ENCODE results near the gene OXNAD1.

The OXNAD1 gene

DNA sequence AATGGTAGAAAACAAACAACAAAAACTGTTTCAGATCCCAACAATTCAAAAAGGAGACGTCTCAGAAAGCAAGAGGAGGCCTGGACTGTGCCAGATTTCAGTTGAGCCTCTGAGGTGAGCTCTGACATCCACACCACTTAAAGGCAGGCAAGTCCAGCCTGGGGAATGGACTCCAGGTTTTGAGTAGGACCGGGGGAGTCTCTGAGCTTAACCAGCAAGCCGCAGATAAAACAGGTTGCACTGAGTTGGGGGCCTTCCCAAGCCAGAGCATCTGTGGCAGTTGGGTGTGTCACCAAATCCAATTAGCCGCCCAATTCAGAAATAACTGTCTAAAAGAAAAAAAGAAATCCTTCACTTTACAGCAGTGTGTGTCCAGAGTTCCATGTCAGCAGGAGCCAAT, 54.7 kb downstream of the OXNAD1 start:
- Mint-ChIP-seq H3K9me3 (no peaks in the 10 kb centered on the region), H3K27ac (no peak overlapping the region), H3K4me1 (no peaks in the 10 kb centered on the region), H3K27me3 (ENCODE audit: low read depth) (no peaks in the 10 kb centered on the region), H3K36me3 (ENCODE audit: low read depth) (peaks cover 45% of the 10 kb centered on the region), H3K4me3 (no peak overlapping the region)
- TF ChIP-seq, protein P1, sequence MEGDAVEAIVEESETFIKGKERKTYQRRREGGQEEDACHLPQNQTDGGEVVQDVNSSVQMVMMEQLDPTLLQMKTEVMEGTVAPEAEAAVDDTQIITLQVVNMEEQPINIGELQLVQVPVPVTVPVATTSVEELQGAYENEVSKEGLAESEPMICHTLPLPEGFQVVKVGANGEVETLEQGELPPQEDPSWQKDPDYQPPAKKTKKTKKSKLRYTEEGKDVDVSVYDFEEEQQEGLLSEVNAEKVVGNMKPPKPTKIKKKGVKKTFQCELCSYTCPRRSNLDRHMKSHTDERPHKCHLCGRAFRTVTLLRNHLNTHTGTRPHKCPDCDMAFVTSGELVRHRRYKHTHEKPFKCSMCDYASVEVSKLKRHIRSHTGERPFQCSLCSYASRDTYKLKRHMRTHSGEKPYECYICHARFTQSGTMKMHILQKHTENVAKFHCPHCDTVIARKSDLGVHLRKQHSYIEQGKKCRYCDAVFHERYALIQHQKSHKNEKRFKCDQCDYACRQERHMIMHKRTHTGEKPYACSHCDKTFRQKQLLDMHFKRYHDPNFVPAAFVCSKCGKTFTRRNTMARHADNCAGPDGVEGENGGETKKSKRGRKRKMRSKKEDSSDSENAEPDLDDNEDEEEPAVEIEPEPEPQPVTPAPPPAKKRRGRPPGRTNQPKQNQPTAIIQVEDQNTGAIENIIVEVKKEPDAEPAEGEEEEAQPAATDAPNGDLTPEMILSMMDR (IDR thresholded peaks at IDR 0.05; ENCODE audit: unreplicated experiment in 3 of 3), result no peak

DNA sequence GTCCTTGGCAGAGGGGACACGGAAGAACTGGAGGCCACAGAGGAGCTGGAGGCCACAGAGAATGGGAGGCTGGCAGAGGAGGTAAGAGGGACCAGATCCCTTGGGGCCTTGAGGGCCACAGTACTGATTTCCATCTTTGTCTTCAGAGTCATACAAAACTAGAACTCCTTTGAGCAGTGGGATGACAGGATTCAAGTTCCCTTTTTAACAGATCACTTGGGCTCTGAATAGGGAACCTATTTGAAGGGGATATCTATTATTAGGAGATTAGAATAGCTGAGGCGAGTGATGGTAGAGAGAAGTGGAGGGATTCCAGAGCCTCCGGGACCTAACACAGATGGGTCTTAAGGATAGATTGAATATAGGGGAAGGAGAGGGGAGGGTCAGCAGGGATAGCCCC, 55.7 kb downstream of the OXNAD1 start:
- Mint-ChIP-seq H3K27me3 (ENCODE audit: low read depth) (no peaks in the 10 kb centered on the region), H3K9me3 (no peaks in the 10 kb centered on the region), H3K4me3 (no peak overlapping the region), H3K27ac (no peak overlapping the region), H3K4me1 (no peaks in the 10 kb centered on the region), H3K36me3 (ENCODE audit: low read depth) (peaks cover 45% of the 10 kb centered on the region)
- TF ChIP-seq, protein P1 (IDR thresholded peaks at IDR 0.05; ENCODE audit: unreplicated experiment in 3 of 3), result no peak

DNA sequence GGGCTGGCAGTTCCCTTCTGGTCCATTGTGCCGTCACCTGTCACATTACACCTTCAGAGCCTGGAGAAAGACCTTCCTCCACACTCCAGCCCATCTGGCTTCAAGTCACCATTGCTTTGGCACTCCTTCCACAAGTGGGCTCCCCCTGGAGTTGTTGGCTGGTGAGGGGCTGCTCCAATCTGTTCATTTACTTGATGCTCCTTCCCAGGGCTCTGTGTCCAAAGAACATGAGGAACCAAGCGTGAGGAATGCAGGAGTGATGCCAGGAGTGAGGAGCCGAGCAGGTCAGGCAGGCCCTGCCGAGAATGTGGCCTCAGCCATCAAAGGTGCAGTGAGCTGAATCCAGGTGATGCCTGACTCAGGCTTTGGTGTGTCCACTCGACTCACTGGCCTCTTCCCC, 57.2 kb downstream of the OXNAD1 start:
- Mint-ChIP-seq H3K36me3 (ENCODE audit: low read depth) (peaks cover 34% of the 10 kb centered on the region), H3K9me3 (no peaks in the 10 kb centered on the region), H3K27ac (no peak overlapping the region), H3K4me3 (no peak overlapping the region), H3K4me1 (no peaks in the 10 kb centered on the region), H3K27me3 (ENCODE audit: low read depth) (no peaks in the 10 kb centered on the region)
- TF ChIP-seq, protein P1 (IDR thresholded peaks at IDR 0.05; ENCODE audit: unreplicated experiment in 3 of 3), result no peak

DNA sequence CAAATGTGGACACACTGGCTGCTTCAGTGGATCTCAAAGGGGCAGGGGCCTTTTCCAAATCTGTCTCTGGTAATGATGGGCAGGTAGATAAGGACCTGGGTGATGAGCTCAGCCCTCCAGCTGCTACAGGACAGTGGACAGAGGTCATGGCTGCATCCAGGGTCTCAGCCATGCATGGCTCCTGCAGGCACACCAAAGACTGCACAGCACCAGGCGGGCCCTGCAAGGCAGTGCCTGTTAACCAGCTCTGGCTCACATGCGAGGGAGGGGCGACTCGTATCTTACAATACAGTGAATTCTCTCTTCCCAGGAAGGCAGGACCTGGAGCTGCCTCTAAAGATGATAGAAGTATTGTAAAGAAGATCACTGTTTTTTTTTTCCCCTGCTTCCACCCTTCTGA, 58.7 kb downstream of the OXNAD1 start:
- Mint-ChIP-seq H3K27me3 (ENCODE audit: low read depth) (no peaks in the 10 kb centered on the region), H3K4me1 (no peaks in the 10 kb centered on the region), H3K4me3 (no peak overlapping the region), H3K9me3 (no peaks in the 10 kb centered on the region), H3K27ac (no peak overlapping the region), H3K36me3 (ENCODE audit: low read depth) (peaks cover 30% of the 10 kb centered on the region)
- TF ChIP-seq, protein P1 (IDR thresholded peaks at IDR 0.05; ENCODE audit: unreplicated experiment in 3 of 3), result no peak

DNA sequence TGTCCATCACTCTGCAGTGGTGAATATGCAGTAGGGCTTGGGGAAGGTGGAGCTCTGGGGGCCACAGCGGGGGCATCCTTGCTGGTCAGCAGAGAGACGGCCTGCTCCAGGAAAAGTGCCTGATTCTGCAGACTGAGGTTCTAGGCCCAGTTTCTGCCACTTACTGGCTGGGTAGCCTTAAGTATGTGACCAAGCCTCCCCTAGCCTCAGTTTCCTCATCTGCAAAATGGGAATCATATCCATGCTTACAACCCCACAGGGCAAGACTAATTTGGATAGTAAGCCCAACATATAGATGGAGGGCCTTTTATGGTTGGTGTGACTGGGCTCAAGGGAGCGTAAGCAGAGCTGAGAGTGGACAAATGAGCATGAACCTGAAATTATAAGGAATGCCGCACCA, 60.8 kb downstream of the OXNAD1 start:
- Mint-ChIP-seq H3K27me3 (ENCODE audit: low read depth) (no peaks in the 10 kb centered on the region), H3K4me3 (no peak overlapping the region), H3K27ac (no peak overlapping the region), H3K36me3 (ENCODE audit: low read depth) (peaks cover 38% of the 10 kb centered on the region), H3K9me3 (peaks cover 3% of the 10 kb centered on the region), H3K4me1 (peaks cover 9% of the 10 kb centered on the region)
- TF ChIP-seq, protein P1 (IDR thresholded peaks at IDR 0.05; ENCODE audit: unreplicated experiment in 3 of 3), result no peak

DNA sequence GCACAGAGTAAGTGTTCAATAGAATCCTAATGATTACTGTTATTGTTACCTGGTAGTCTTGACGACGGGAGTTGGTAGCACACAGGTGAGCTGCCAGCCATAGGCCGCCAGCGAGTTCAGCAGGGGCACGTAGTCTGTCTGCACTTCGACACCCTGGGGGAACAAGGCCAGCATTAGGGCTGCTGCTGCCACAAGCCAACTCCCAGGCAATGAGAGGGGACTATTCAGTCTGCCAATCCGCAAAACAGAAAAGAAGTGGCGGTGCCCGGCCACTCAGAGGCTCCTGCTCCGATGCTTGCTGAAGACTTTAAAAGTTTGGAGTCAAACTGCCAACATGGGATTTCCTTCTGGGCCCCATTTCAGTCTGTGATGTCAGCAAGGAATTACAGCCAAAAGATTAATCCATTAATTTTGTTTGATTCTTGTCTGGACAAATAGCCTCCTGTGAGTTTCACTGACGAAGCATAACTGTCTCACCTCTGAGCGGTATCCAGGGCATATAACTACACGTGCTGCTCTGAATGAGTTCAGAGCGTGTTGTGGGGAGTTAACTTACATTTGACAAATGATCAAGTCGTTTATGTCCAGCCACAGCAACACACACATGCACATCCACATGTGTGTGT, 61.8 kb downstream of the OXNAD1 start:
- TF ChIP-seq, protein P1 (IDR thresholded peaks at IDR 0.05; ENCODE audit: unreplicated experiment in 3 of 3), result no peak
- peaks cover 9% of the 10 kb centered on the region for H3K4me1 Mint-ChIP-seq
- peak overlapping the region in 1 of 3 experiments; percentile 13 for H3K27ac Mint-ChIP-seq
- H3K4me3 Mint-ChIP-seq, result no peak overlapping the region
- H3K27me3 Mint-ChIP-seq (ENCODE audit: low read depth), result no peaks in the 10 kb centered on the region
- H3K9me3 Mint-ChIP-seq, result peaks cover 9% of the 10 kb centered on the region
- peaks cover 41% of the 10 kb centered on the region for H3K36me3 Mint-ChIP-seq (ENCODE audit: low read depth)
